HUES6 (cell line): ENCODE results near the gene USP46.

Source experiments
- H3K27ac ChIP-seq: 2 replicates; pipeline ENCODE4 v1.7.0; 2013; ENCODE audit warnings: low read depth, mild to moderate bottlenecking, low read length, inconsistent platforms
- H3K27me3 ChIP-seq: 2 replicates; pipeline ENCODE4 v1.6.1; 2013; ENCODE audit warnings: low read length; ENCODE audit not compliant: control insufficient read depth, insufficient read depth
- H3K36me3 ChIP-seq: 2 replicates; pipeline ENCODE4 v1.6.1; 2013; ENCODE audit warnings: low read length; ENCODE audit not compliant: control insufficient read depth, insufficient read depth
- H3K4me1 ChIP-seq: 2 replicates; pipeline ENCODE4 v1.6.1; 2013; ENCODE audit warnings: low read length; ENCODE audit not compliant: control insufficient read depth, insufficient read depth
- H3K4me3 ChIP-seq: 2 replicates; pipeline ENCODE4 v1.5.1; 2013; ENCODE audit warnings: low read depth, low read length
- H3K9ac ChIP-seq: one replicate; pipeline ENCODE4 v1.6.1; 2013; ENCODE audit warnings: mild to moderate bottlenecking, low read length
- H3K9me3 ChIP-seq: 2 replicates; pipeline ENCODE4 v1.6.1; 2013; ENCODE audit warnings: low read depth, low read length; ENCODE audit not compliant: control insufficient read depth, insufficient read depth

USP46 gene

GRCh38 chr4:52641854-52642563 is 17.1 kb downstream of the USP46 start:
- H3K27ac ChIP-seq = no peak overlapping the region
- H3K4me3 ChIP-seq = no peak overlapping the region
- H3K4me1 ChIP-seq = peaks cover 13% of the 10 kb centered on the region
- H3K36me3 ChIP-seq = peaks cover 4% of the 10 kb centered on the region; the same call in 1 of the 2 replicates
- H3K27me3 ChIP-seq = no peaks in the 10 kb centered on the region
- peaks cover 2% of the 10 kb centered on the region; the same call in 1 of the 2 replicates for H3K9me3 ChIP-seq
- no peak overlapping the region for H3K9ac ChIP-seq

- Histone ChIP-seq H3K27ac (0 out of 2 replicates have a peak overlapping the region, but pooled peaks have one; percentile 28), H3K4me1 (peaks cover 13% of the 10 kb centered on the region), H3K4me3 (no peak overlapping the region), H3K9ac (no peak overlapping the region), H3K27me3 (no peaks in the 10 kb centered on the region), H3K9me3 (peaks cover 2% of the 10 kb centered on the region; the same call in 1 of the 2 replicates), H3K36me3 (peaks cover 4% of the 10 kb centered on the region; the same call in 1 of the 2 replicates)
Measured at GRCh38 chr4:52640808-52641565, 18.1 kb downstream of the USP46 start.

GRCh38 chr4:52638717-52639116 is 20.4 kb downstream of the USP46 start:
- H3K27ac ChIP-seq = no peak overlapping the region
- H3K27me3 ChIP-seq = no peaks in the 10 kb centered on the region
- H3K4me1 ChIP-seq = peaks cover 5% of the 10 kb centered on the region; the same call in 1 of the 2 replicates
- peaks cover 2% of the 10 kb centered on the region; the same call in 1 of the 2 replicates for H3K9me3 ChIP-seq
- H3K4me3 ChIP-seq = no peak overlapping the region
- H3K9ac ChIP-seq = no peak overlapping the region
- peaks cover 4% of the 10 kb centered on the region; the same call in 1 of the 2 replicates for H3K36me3 ChIP-seq

GRCh38 chr4:52637116-52637515 is 22.0 kb downstream of the USP46 start:
- H3K9me3 ChIP-seq = peaks cover 2% of the 10 kb centered on the region; the same call in 1 of the 2 replicates
- no peak overlapping the region for H3K27ac ChIP-seq
- peaks cover 4% of the 10 kb centered on the region; the same call in 1 of the 2 replicates for H3K36me3 ChIP-seq
- no peaks in the 10 kb centered on the region for H3K27me3 ChIP-seq
- H3K9ac ChIP-seq = no peak overlapping the region
- no peak overlapping the region for H3K4me3 ChIP-seq
- peaks cover 5% of the 10 kb centered on the region; the same call in 1 of the 2 replicates for H3K4me1 ChIP-seq

GRCh38 chr4:52635560-52635959 is 23.5 kb downstream of the USP46 start:
- no peaks in the 10 kb centered on the region for H3K27me3 ChIP-seq

GRCh38 chr4:52635130-52635529 is 24.0 kb downstream of the USP46 start:
- no peak overlapping the region for H3K9ac ChIP-seq
- no peaks in the 10 kb centered on the region for H3K4me1 ChIP-seq
- H3K27ac ChIP-seq = no peak overlapping the region
- no peak overlapping the region for H3K4me3 ChIP-seq
- H3K27me3 ChIP-seq = no peaks in the 10 kb centered on the region
- peaks cover 2% of the 10 kb centered on the region; the same call in 1 of the 2 replicates for H3K9me3 ChIP-seq
- H3K36me3 ChIP-seq = peaks cover 4% of the 10 kb centered on the region; the same call in 1 of the 2 replicates

More at GRCh38 chr4:52635560-52635959, 23.5 kb downstream of the USP46 start:
- Histone ChIP-seq H3K4me3 (no peak overlapping the region), H3K9me3 (peaks cover 2% of the 10 kb centered on the region; the same call in 1 of the 2 replicates), H3K27ac (no peak overlapping the region), H3K4me1 (no peaks in the 10 kb centered on the region), H3K9ac (no peak overlapping the region), H3K36me3 (peaks cover 4% of the 10 kb centered on the region; the same call in 1 of the 2 replicates)

DNA sequence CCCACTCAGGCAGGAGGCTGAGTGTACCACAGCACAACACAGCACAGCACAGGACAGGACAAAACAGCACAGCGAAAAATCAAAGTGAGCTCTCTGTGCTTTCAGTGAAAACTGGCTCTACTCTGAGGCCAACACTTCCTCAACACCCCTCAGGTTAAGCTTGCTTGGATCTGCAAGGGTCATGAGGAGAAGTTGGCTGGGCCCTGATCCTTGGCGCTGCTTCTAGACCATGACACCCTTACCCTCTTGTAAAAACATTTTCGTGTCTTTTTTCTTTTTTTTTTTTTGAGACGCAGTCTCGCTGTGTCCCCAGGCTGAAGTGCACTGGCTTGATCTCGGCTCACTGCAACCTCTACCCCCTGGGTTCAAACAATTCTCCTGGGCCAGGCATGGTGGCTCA is 25.3 kb downstream of the USP46 start:
- Histone ChIP-seq H3K4me3 (no peak overlapping the region), H3K27ac (no peak overlapping the region), H3K4me1 (no peaks in the 10 kb centered on the region), H3K9ac (no peak overlapping the region), H3K27me3 (no peaks in the 10 kb centered on the region), H3K36me3 (peaks cover 4% of the 10 kb centered on the region; the same call in 1 of the 2 replicates), H3K9me3 (no peaks in the 10 kb centered on the region)

GRCh38 chr4:52628974-52629373 is 30.1 kb downstream of the USP46 start:
- Histone ChIP-seq H3K27me3 (no peaks in the 10 kb centered on the region), H3K9ac (no peak overlapping the region), H3K36me3 (peaks cover 30% of the 10 kb centered on the region), H3K27ac (no peak overlapping the region), H3K9me3 (no peaks in the 10 kb centered on the region), H3K4me1 (no peaks in the 10 kb centered on the region), H3K4me3 (no peak overlapping the region)

GRCh38 chr4:52628543-52628942 is 30.6 kb downstream of the USP46 start:
- Histone ChIP-seq H3K9ac (no peak overlapping the region), H3K9me3 (no peaks in the 10 kb centered on the region), H3K27ac (no peak overlapping the region), H3K36me3 (peaks cover 30% of the 10 kb centered on the region), H3K4me1 (no peaks in the 10 kb centered on the region), H3K27me3 (no peaks in the 10 kb centered on the region), H3K4me3 (no peak overlapping the region)

DNA sequence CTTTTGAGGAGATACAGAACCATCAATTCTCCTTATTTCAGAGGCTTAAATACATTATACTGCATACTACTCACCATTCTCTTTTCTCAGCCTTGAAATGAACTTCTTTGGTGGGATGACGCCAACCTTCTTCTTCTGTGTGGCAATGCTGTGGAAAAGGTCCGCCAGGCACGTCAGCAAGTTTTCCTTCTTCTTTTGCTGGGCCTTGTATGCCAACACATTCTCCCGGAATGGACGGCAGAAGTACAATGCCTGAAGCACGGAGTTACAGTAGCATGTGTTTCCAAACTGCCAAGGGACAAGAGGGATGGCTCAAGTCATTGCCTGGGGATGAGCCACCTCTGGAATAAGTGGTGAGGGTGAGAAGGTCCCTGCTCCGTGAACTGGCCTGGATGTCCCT is 31.2 kb downstream of the USP46 start:
- Histone ChIP-seq H3K27ac (no peak overlapping the region), H3K9me3 (no peaks in the 10 kb centered on the region), H3K9ac (no peak overlapping the region), H3K4me1 (no peaks in the 10 kb centered on the region), H3K36me3 (peaks cover 31% of the 10 kb centered on the region), H3K27me3 (no peaks in the 10 kb centered on the region), H3K4me3 (no peak overlapping the region)

GRCh38 chr4:52625216-52625615 is 33.9 kb downstream of the USP46 start:
- Histone ChIP-seq H3K9me3 (no peaks in the 10 kb centered on the region), H3K9ac (no peak overlapping the region), H3K36me3 (peaks cover 39% of the 10 kb centered on the region), H3K27ac (no peak overlapping the region), H3K4me3 (no peak overlapping the region), H3K27me3 (no peaks in the 10 kb centered on the region), H3K4me1 (no peaks in the 10 kb centered on the region)
